ENCODE results near the gene MPP2.

The MPP2 gene

DNA sequence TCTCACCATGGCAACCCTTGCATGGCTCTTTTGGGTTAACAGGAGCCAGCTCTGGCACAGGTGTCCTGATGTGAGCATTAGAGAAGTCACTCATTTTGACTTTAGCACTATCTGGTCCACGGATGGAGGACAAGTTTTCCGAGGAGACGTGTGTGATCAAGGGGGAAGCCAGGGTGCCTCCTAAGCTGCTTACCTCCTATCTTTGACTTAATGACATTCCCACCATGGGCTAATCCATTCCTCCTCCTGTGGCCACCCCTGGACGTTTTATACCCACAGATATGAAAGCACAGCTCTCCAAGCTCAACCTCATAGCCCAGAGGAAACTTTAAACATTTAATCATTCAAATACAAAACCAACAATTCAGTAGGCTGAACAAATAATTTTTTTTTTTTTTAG is 18.8 kb downstream of the MPP2 start:
- Histone ChIP-seq H3K36me3 (ENCODE audit: control insufficient read depth, insufficient read depth, low read length) (no peaks in the 10 kb centered on the region), H2BK5ac (ENCODE audit: low read length) (no peak overlapping the region), H3K56ac (ENCODE audit: low read length) (no peak overlapping the region), H3K23ac (ENCODE audit: low read length) (no peak overlapping the region), H4K8ac (ENCODE audit: low read depth, low read length) (no peak overlapping the region), H4K5ac (ENCODE audit: low read length) (no peak overlapping the region), H3K27ac (ENCODE audit: low read depth, low read length) (no peak overlapping the region), H2BK15ac (replicated peaks; ENCODE audit: low read depth) (no peak overlapping the region), H3K4me2 (ENCODE audit: low read length) (no peak overlapping the region), H2AK5ac (ENCODE audit: low read length) (no peak overlapping the region), H3K4me1 (ENCODE audit: control insufficient read depth, low read depth, low read length) (peaks cover 8% of the 10 kb centered on the region), H2BK120ac (ENCODE audit: low read depth, low read length) (no peak overlapping the region), H3K18ac (ENCODE audit: low read length) (no peak overlapping the region), H3K79me2 (ENCODE audit: control insufficient read depth, insufficient read depth, low read length) (no peaks in the 10 kb centered on the region), H3K79me1 (ENCODE audit: low read length) (no peaks in the 10 kb centered on the region), H3K9ac (ENCODE audit: low read length) (no peak overlapping the region), H3K27me3 (ENCODE audit: insufficient read depth, low read length, poor library complexity) (no peaks in the 10 kb centered on the region), H3K4me3 (ENCODE audit: low read length) (no peak overlapping the region), H3K4ac (ENCODE audit: low read depth, low read length) (no peak overlapping the region)
- no peak for DNase-seq
- no CpG with 5 or more reads among the region's 4 CpGs for WGBS (ENCODE audit: extremely low coverage, insufficient coverage, low lambda C conversion rate)

DNA sequence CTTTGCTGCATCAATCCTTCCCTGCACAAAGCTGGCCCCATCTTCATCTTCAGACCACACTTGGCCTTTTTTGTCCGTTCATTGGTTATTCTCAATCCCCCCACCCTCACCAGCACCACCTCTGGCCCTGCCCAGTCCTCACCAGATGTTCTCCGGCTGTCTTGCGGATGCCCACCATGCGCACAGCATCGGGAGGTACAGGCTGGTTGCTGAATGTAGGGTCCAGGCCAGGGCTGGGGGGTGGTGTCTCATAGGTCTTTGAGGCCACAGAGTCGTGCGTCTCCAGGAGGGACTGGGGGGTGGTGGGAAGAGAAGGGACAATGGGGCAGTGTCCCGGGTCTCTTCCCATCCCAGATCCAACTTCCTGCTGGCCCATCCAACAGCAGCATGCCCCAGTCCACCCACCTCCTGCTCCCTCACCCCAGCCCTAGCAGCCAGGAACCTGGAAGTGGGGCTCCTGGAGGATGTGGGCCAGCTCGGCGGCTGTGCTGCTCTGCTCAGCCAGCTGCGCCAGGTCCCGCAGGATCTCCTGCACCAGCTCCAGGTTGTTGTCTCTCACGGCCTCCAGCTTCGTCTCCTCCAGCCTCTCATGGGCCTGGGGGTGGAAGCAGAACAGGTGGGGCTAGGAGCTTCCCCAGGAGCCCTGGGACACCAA is 24.4 kb downstream of the MPP2 start:
- H3K27me3 ChIP-seq (ENCODE audit: insufficient read depth, low read length, poor library complexity) = no peaks in the 10 kb centered on the region
- H4K5ac ChIP-seq (ENCODE audit: low read length) = no peak overlapping the region
- H2BK120ac ChIP-seq (ENCODE audit: low read depth, low read length) = no peak overlapping the region
- no peak overlapping the region for H3K23ac ChIP-seq (ENCODE audit: low read length)
- no peak overlapping the region for H2AK5ac ChIP-seq (ENCODE audit: low read length)
- no peak overlapping the region for H3K27ac ChIP-seq (ENCODE audit: low read depth, low read length)
- WGBS (ENCODE audit: extremely low coverage, insufficient coverage, low lambda C conversion rate) = no CpG with 5 or more reads among the region's 14 CpGs
- no peak overlapping the region for H3K9ac ChIP-seq (ENCODE audit: low read length)
- H3K79me2 ChIP-seq (ENCODE audit: control insufficient read depth, insufficient read depth, low read length) = no peaks in the 10 kb centered on the region
- H4K8ac ChIP-seq (ENCODE audit: low read depth, low read length) = no peak overlapping the region
- H3K18ac ChIP-seq (ENCODE audit: low read length) = no peak overlapping the region
- H2BK5ac ChIP-seq (ENCODE audit: low read length) = no peak overlapping the region
- DNase-seq = no peak
- H3K4me3 ChIP-seq (ENCODE audit: low read length) = no peak overlapping the region
- H3K4ac ChIP-seq (ENCODE audit: low read depth, low read length) = no peak overlapping the region
- no peak overlapping the region for H3K4me2 ChIP-seq (ENCODE audit: low read length)
- H3K79me1 ChIP-seq (ENCODE audit: low read length) = no peaks in the 10 kb centered on the region
- no peak overlapping the region for H3K56ac ChIP-seq (ENCODE audit: low read length)
- peaks cover 3% of the 10 kb centered on the region for H3K4me1 ChIP-seq (ENCODE audit: control insufficient read depth, low read depth, low read length)
- no peak overlapping the region for H2BK15ac ChIP-seq (replicated peaks; ENCODE audit: low read depth)
- no peaks in the 10 kb centered on the region for H3K36me3 ChIP-seq (ENCODE audit: control insufficient read depth, insufficient read depth, low read length)

DNA sequence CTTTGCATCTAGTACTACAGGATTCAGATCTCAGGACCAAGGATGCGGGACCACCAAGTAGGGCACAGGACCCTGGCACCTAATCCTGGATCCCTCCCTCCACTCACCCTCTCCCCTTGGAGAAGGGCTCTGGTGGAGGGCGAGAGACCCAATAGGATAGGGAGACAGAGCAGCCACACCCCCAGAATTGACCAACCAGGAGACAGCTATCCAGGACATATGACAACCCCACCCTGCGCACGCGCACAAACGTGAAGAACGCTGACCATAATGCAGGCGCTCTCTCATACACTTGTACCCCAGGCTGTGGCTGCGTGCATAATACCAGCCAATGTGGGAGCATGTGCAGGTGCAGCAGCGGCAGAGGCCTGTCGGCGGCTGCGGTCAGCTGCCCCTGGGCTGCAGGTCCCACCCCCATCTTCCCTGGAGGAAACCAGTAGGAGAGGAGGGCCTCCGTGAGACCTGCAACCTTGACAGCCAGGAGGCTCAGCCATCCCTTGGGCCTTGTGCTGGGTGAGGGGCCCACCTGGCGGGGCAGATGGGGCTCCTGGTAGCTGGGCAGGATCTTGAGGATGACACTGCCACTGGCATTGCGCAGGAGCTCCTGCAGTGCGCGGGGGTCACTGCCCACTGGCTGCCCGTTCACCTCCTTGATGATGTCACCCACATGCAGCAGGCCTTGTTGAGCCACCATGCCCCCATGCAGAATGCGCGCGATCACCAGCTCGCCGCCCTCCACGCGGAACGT is 25.4 kb downstream of the MPP2 start:
- Histone ChIP-seq H4K5ac (ENCODE audit: low read length) (no peak overlapping the region), H3K56ac (ENCODE audit: low read length) (no peak overlapping the region), H3K4me3 (ENCODE audit: low read length) (no peak overlapping the region), H3K27ac (ENCODE audit: low read depth, low read length) (no peak overlapping the region), H2BK15ac (replicated peaks; ENCODE audit: low read depth) (no peak overlapping the region), H4K8ac (ENCODE audit: low read depth, low read length) (no peak overlapping the region), H3K79me2 (ENCODE audit: control insufficient read depth, insufficient read depth, low read length) (no peaks in the 10 kb centered on the region), H3K9ac (ENCODE audit: low read length) (no peak overlapping the region), H3K18ac (ENCODE audit: low read length) (no peak overlapping the region), H2BK120ac (ENCODE audit: low read depth, low read length) (no peak overlapping the region), H3K36me3 (ENCODE audit: control insufficient read depth, insufficient read depth, low read length) (no peaks in the 10 kb centered on the region), H3K23ac (ENCODE audit: low read length) (no peak overlapping the region), H2AK5ac (ENCODE audit: low read length) (no peak overlapping the region), H3K79me1 (ENCODE audit: low read length) (no peaks in the 10 kb centered on the region), H3K4me2 (ENCODE audit: low read length) (no peak overlapping the region), H2BK5ac (ENCODE audit: low read length) (no peak overlapping the region), H3K4me1 (ENCODE audit: control insufficient read depth, low read depth, low read length) (peaks cover 3% of the 10 kb centered on the region), H3K4ac (ENCODE audit: low read depth, low read length) (no peak overlapping the region), H3K27me3 (ENCODE audit: insufficient read depth, low read length, poor library complexity) (no peaks in the 10 kb centered on the region)
- no peak for DNase-seq
- WGBS (ENCODE audit: extremely low coverage, insufficient coverage, low lambda C conversion rate) = no CpG with 5 or more reads among the region's 27 CpGs

DNA sequence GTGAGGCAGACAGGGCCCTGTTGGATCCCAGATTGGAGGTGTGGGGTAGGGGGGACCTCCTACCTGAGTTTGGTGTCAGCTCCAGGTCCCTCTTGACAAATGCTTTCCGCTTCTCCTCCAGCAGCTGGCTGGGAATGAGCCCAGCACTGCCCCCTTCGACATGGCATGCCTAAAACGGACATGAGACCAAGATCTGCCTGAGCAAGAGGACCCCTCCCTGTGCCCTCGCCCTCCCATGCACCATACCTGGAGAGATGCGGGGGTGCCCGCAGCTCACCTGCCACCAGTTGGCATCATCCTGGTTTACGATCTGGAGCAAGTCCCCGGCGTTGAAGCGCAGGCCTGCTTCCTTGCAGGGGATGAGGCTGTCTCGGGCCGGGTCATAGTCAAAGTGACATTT is 26.2 kb downstream of the MPP2 start:
- Histone ChIP-seq H3K36me3 (ENCODE audit: control insufficient read depth, insufficient read depth, low read length) (no peaks in the 10 kb centered on the region), H3K27ac (ENCODE audit: low read depth, low read length) (no peak overlapping the region), H2BK120ac (ENCODE audit: low read depth, low read length) (no peak overlapping the region), H4K5ac (ENCODE audit: low read length) (no peak overlapping the region), H3K9ac (ENCODE audit: low read length) (no peak overlapping the region), H3K27me3 (ENCODE audit: insufficient read depth, low read length, poor library complexity) (no peaks in the 10 kb centered on the region), H3K23ac (ENCODE audit: low read length) (no peak overlapping the region), H2BK5ac (ENCODE audit: low read length) (no peak overlapping the region), H3K4me1 (ENCODE audit: control insufficient read depth, low read depth, low read length) (peaks cover 3% of the 10 kb centered on the region), H4K8ac (ENCODE audit: low read depth, low read length) (no peak overlapping the region), H3K56ac (ENCODE audit: low read length) (no peak overlapping the region), H2AK5ac (ENCODE audit: low read length) (no peak overlapping the region), H2BK15ac (replicated peaks; ENCODE audit: low read depth) (no peak overlapping the region), H3K79me2 (ENCODE audit: control insufficient read depth, insufficient read depth, low read length) (no peaks in the 10 kb centered on the region), H3K79me1 (ENCODE audit: low read length) (no peaks in the 10 kb centered on the region), H3K4ac (ENCODE audit: low read depth, low read length) (no peak overlapping the region), H3K4me3 (ENCODE audit: low read length) (no peak overlapping the region), H3K4me2 (ENCODE audit: low read length) (no peak overlapping the region), H3K18ac (ENCODE audit: low read length) (no peak overlapping the region)
- WGBS (ENCODE audit: extremely low coverage, insufficient coverage, low lambda C conversion rate) = no CpG with 5 or more reads among the region's 12 CpGs
- no peak for DNase-seq

DNA sequence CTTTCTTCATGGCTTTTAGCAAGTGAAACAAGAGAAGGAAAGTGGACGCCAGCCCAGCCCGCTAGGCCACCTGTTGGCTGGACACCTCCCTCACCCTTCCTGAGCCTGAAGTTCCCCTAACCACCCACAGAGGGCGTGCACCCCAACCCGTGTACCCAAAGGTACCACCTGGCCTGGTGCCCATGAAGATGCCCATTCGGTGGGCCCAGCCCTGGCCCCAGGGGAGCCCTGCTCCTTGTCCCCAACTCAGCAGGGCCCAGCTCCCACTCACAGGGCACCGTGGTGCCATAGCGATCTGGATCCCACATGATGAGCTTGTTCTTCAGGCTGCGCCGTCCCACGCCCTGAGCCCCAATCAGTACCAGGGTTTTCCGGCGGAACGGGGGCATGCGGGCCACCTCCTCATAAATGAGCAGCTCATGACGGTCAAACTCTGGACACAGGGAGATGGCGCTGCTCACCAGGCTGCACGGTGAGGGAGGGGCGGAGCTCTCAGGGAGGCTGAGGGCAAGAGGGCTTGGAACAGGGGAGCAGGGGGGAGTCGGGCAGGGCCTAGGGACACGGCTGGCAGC is 26.8 kb downstream of the MPP2 start:
- Histone ChIP-seq H2AK5ac (ENCODE audit: low read length) (no peak overlapping the region), H3K4ac (ENCODE audit: low read depth, low read length) (no peak overlapping the region), H2BK15ac (replicated peaks; ENCODE audit: low read depth) (no peak overlapping the region), H2BK120ac (ENCODE audit: low read depth, low read length) (no peak overlapping the region), H3K4me3 (ENCODE audit: low read length) (no peak overlapping the region), H3K18ac (ENCODE audit: low read length) (no peak overlapping the region), H3K4me1 (ENCODE audit: control insufficient read depth, low read depth, low read length) (peaks cover 3% of the 10 kb centered on the region), H3K79me2 (ENCODE audit: control insufficient read depth, insufficient read depth, low read length) (no peaks in the 10 kb centered on the region), H2BK5ac (ENCODE audit: low read length) (no peak overlapping the region), H3K27ac (ENCODE audit: low read depth, low read length) (no peak overlapping the region), H3K56ac (ENCODE audit: low read length) (no peak overlapping the region), H4K8ac (ENCODE audit: low read depth, low read length) (no peak overlapping the region), H3K79me1 (ENCODE audit: low read length) (no peaks in the 10 kb centered on the region), H4K5ac (ENCODE audit: low read length) (no peak overlapping the region), H3K36me3 (ENCODE audit: control insufficient read depth, insufficient read depth, low read length) (no peaks in the 10 kb centered on the region), H3K23ac (ENCODE audit: low read length) (no peak overlapping the region), H3K27me3 (ENCODE audit: insufficient read depth, low read length, poor library complexity) (no peaks in the 10 kb centered on the region), H3K4me2 (ENCODE audit: low read length) (no peak overlapping the region), H3K9ac (ENCODE audit: low read length) (no peak overlapping the region)
- peak; percentile 55 for DNase-seq
- WGBS (ENCODE audit: extremely low coverage, insufficient coverage, low lambda C conversion rate) = no CpG with 5 or more reads among the region's 20 CpGs
